GM19351 (cell line): Measurements from ENCODE around the gene MEOX1.

Experiments
- ATAC-seq: cut with Tn5 transposase; IDR thresholded peaks from one replicate; pipeline ENCODE4 v1.9.1; 2021; ENCODE audit warnings: mild to moderate bottlenecking, moderate library complexity; ENCODE audit not compliant: unreplicated experiment

MEOX1 gene

DNA sequence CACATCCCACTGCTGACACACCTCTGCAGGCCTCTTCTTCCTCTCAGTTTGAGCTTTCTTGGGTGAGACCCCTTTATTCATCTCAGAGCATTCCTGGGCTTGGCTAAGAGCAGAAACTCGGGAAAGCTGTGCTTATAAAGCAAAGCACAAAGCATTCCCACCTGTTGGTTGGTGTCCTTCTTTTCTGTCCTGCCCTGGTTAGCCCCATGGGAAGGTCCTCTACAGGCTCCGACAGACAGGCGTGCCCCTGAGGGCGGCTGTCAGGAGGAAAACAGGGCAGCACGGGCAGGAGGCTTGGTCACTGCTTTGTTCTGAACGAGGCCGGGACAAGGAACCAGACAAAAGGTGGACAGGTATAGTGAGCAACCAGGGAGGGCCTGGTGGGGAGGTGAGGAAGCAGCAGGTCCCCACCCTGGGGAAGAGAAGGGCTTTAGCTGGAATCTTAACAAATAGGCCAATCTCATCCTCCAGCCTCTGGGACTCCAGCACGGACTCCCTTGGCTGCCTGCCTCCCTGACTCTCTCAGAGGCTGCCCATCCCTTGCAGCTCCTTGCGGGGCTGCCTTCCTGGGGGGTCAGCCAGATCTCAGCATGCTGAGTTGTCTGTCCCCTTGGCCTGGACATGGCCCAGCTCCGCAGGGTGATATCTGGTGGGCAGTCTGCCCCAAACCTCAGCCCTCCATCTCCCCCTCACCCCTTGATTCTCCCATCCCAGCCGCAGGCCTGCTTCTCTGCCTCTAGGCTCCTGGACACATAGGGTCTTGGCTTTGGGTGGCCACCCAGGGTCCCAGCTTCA is 1.7 kb downstream of the MEOX1 start:
- ATAC-seq, result no peak

- ATAC-seq, result no peak
Observed at GRCh38 chr17:43658900-43659299, 2.8 kb downstream of the MEOX1 start.

- no peak for ATAC-seq
Observed at GRCh38 chr17:43655693-43656255, 5.9 kb downstream of the MEOX1 start.

DNA sequence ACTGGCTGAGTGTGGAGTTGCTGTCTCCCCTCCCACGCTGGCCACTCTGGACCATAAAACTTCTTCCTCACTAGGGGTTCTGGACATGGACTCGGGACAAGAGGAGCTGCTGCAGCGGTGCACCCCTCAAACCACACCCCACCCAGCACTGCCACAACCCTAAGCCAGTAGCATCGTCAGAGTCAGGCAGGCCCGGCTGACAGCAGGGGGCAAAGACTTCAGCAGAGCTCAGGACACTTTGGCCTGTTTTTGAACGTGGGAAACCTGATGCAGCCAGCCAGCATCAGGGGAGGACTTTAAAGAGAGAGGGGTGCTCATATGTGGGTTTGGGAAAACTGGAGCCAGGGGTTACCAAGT is 9.6 kb downstream of the MEOX1 start:
- no peak for ATAC-seq

- no peak for ATAC-seq
Observed at GRCh38 chr17:43650471-43650870, 11.3 kb downstream of the MEOX1 start.

DNA sequence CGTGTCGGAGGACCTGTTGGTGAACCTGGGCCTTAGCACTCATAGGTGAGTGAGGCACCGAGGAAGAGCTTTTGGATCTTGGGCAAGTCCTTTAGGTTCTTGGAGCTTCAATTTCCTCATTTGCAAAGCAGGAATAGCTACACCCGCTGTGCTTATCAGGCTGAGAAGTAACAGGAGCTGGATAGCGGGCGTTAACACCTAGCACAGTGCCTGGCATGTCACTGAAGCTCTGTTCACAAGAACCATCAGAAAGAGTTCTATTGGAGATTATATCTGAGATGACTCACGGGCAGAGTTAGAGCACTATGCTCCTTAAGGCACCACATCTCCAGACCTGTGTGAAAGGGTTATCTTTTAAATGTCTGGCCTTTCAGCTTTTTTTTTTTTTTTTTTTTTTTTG is 12.8 kb downstream of the MEOX1 start:
- no peak for ATAC-seq

DNA sequence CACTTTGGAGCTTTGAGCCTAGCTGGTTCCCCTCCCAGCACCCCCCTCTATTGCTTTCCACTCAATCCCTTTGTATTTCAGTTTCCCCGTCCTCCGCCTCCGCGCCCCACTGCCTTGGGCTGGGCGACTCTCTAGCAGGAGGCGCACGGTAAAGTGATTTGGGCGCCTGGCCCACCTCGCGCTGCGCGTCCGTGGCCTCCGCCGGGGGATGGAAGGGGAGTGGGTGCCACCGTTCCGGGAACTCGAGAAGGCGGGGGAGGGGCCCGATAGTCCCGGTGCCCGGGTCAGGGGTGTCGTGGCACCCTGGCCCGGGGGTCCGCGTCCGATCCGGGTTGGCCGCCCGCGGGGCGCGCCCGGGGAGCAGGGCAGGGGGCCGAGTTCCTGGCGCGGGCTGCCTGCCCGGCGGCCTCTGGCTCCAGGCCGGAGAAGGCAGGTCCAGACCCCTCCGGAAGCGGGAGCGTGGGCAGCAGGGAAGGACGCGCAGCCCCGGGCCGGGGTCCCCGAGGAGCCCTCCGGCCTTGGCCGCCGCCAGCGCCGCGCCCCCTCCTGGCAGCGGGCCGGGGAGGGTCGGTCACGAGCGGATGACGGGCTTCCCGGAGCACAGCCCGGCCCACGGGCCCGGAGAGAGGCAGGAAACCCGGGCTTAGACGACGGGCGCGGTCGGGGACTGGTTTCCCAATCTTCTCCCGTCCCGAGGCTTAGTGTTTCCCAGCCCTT is 15.8 kb downstream of the MEOX1 start:
- no peak for ATAC-seq

DNA sequence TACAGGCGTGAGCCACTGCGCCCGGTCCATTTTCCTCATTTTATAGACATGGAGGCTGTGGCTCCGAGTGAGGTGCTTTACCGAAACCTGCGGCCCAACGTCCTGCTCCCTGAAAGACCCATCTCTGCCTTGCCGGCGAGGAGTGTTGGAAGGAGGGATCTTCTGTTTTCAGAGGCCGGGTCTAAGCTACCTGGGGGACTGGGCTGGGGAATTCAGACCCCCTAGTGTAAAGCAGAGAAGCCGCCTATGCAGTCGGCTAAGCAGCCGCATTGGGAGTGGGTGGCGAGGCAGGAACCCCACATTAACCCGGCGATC is 16.3 kb downstream of the MEOX1 start:
- ATAC-seq, result no peak

- ATAC-seq, result no peak
Observed at GRCh38 chr17:43644081-43644480, 17.6 kb downstream of the MEOX1 start.

GRCh38 chr17:43641416-43641815 is 20.3 kb downstream of the MEOX1 start:
- ATAC-seq, result no peak

GRCh38 chr17:43640491-43641252 is 21.1 kb downstream of the MEOX1 start:
- ATAC-seq, result no peak

GRCh38 chr17:43637563-43638323 is 24.0 kb downstream of the MEOX1 start:
- no peak for ATAC-seq

GRCh38 chr17:43636426-43636825 is 25.3 kb downstream of the MEOX1 start:
- ATAC-seq, result no peak

GRCh38 chr17:43634591-43635125 is 27.1 kb downstream of the MEOX1 start:
- no peak for ATAC-seq

DNA sequence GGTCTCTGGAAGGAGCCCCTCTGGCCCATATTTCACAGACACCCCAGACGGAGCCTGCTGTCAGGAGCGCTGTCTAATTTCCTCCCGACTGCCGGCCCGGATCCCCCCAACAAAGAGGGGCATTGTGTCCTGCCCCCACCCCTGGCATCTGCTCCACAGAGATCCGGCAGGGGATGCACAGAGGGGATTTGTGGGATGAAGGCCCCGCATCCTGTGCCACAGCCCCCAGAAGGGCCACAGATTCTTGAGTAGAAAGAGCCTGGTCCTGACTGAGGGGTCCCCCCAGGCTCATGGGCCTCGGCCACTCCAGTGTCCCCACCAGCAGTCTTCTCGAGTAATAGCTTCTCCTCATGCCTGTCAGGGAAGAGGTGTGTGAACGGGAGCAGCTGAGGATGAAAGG is 29.5 kb downstream of the MEOX1 start:
- ATAC-seq, result no peak

- no peak for ATAC-seq
Observed at GRCh38 chr17:43631429-43631828, 30.3 kb downstream of the MEOX1 start.

- ATAC-seq, result no peak
Observed at GRCh38 chr17:43628089-43628650, 33.6 kb downstream of the MEOX1 start.

DNA sequence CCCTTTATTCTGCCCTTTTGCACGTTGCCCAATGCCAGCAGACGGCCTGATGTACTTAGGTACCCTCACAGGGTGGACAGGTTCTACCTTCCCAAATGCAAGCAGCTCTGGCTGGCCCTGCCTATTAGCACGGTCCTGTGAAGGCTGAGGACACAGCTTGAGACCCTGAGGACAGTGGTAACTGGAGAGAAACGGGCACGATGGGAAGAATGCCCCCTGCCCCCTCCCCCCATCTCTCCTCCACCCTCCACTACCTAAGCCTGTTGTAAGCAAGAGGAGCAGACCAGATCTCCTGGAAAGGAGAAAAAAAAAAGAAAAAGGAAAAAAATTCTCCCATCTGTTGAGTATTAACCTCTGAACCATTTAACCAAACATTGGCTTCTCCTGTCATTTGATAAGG is 34.1 kb downstream of the MEOX1 start:
- ATAC-seq, result no peak

- no peak for ATAC-seq
Observed at GRCh38 chr17:43626023-43626422, 35.7 kb downstream of the MEOX1 start.

DNA sequence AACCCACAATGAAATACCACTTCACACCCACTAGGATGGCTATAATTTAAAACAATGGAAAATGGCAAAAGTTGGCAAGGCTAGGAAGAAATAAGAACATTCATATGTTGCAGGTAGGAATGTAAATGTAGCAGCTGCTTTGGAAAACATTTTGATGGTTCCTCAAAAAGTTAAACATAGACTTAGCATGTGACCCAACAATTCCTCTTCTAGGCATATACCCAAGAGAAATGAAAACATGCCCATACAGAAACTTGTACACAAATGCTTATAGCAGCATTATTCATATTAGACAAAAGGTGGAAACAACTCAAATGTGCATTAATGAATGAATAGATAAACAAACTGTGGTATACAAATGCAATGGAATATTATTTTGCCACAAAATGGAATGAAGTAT is 36.1 kb downstream of the MEOX1 start:
- ATAC-seq, result no peak
